Measurements from ENCODE around the gene PGPEP1.
"Not testable (repeated sequence)": the region's sequence is repeated elsewhere in the genome, so short reads cannot be mapped to it uniquely, and the experiment has no call there.

The PGPEP1 gene

GRCh38 chr19:18342090-18342632 lies 1.8 kb downstream of the PGPEP1 start:
- Histone ChIP-seq H3K4me1 (peaks cover 32% of the 10 kb centered on the region), H3K27me3 (no peaks in the 10 kb centered on the region), H3K36me3 (no peaks in the 10 kb centered on the region; the same call in 1 of the 2 replicates), H3K4me3 (no peak overlapping the region), H3K9ac (no peak overlapping the region), H3K4me2 (0 out of 2 replicates have a peak overlapping the region, but pooled peaks have one; percentile 97), H3K9me3 (no peaks in the 10 kb centered on the region), H3K27ac (no peak overlapping the region), H4K20me1 (no peaks in the 10 kb centered on the region)
- TF ChIP-seq Cebpa-rat (IDR thresholded peaks at IDR 0.05), result no peak

DNA sequence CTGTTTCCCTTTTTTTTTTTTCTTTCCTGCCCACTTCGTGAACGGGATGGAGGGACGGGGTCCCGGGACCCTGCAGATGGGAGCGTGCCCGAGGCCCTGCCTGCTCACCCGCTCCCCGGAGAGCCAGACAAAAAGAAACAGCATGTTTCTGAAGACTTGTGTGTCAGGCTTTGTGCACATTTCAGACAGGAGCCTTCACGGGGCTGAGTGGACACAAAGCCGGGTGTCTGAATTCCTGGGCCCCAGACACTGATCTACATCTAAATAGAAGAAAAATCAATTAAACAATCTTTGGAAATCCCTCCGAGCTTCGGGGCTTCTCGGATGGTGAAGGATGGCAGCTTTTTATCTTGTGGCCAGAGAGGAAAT lies 4.2 kb downstream of the PGPEP1 start:
- H3K4me2 ChIP-seq, result no peak overlapping the region
- TF ChIP-seq Cebpa-rat (IDR thresholded peaks at IDR 0.05), result no peak
- H3K9me3 ChIP-seq, result no peaks in the 10 kb centered on the region
- H3K27me3 ChIP-seq, result no peaks in the 10 kb centered on the region
- no peaks in the 10 kb centered on the region; the same call in 1 of the 2 replicates for H3K36me3 ChIP-seq
- no peak overlapping the region for H3K4me3 ChIP-seq
- H4K20me1 ChIP-seq, result no peaks in the 10 kb centered on the region
- no peak overlapping the region for H3K27ac ChIP-seq
- peaks cover 32% of the 10 kb centered on the region for H3K4me1 ChIP-seq
- no peak overlapping the region; the same call in 1 of the 2 replicates for H3K9ac ChIP-seq

- no peak overlapping the region; the same call in 1 of the 2 replicates for H3K9ac ChIP-seq
- H3K27ac ChIP-seq, result no peak overlapping the region
- peaks cover 2% of the 10 kb centered on the region; the same call in 1 of the 2 replicates for H3K36me3 ChIP-seq
- peaks cover 25% of the 10 kb centered on the region for H3K4me1 ChIP-seq
- no peak for TF ChIP-seq Cebpa-rat (IDR thresholded peaks at IDR 0.05)
- H3K27me3 ChIP-seq, result no peaks in the 10 kb centered on the region
- H3K4me2 ChIP-seq, result no peak overlapping the region
- H3K4me3 ChIP-seq, result no peak overlapping the region
- H3K9me3 ChIP-seq, result no peaks in the 10 kb centered on the region
- H4K20me1 ChIP-seq, result no peaks in the 10 kb centered on the region
Observed at GRCh38 chr19:18345296-18345695, 4.9 kb downstream of the PGPEP1 start.

- peak overlapping the region; percentile 44 for H3K4me2 ChIP-seq
Observed at GRCh38 chr19:18346091-18346490, 5.7 kb downstream of the PGPEP1 start.

GRCh38 chr19:18348171-18348570 lies 7.8 kb downstream of the PGPEP1 start:
- Histone ChIP-seq H4K20me1 (no peaks in the 10 kb centered on the region), H3K36me3 (peaks cover 6% of the 10 kb centered on the region; the same call in 1 of the 2 replicates), H3K9ac (no peak overlapping the region), H3K9me3 (no peaks in the 10 kb centered on the region), H3K27me3 (no peaks in the 10 kb centered on the region), H3K4me3 (no peak overlapping the region), H3K4me1 (peaks cover 8% of the 10 kb centered on the region), H3K27ac (no peak overlapping the region), H3K4me2 (no peak overlapping the region)
- TF ChIP-seq Cebpa-rat (IDR thresholded peaks at IDR 0.05), result no peak

More at GRCh38 chr19:18346091-18346490, 5.7 kb downstream of the PGPEP1 start:
- TF ChIP-seq Cebpa-rat (IDR thresholded peaks at IDR 0.05), result no peak
- no peak overlapping the region for H3K9ac ChIP-seq
- peaks cover 21% of the 10 kb centered on the region for H3K4me1 ChIP-seq
- H3K36me3 ChIP-seq, result peaks cover 6% of the 10 kb centered on the region; the same call in 1 of the 2 replicates
- H3K27me3 ChIP-seq, result no peaks in the 10 kb centered on the region
- H4K20me1 ChIP-seq, result no peaks in the 10 kb centered on the region
- H3K9me3 ChIP-seq, result no peaks in the 10 kb centered on the region
- no peak overlapping the region for H3K27ac ChIP-seq
- H3K4me3 ChIP-seq, result no peak overlapping the region

- not testable (repeated sequence) for H4K20me1 ChIP-seq, H3K9ac ChIP-seq, H3K9me3 ChIP-seq, H3K4me3 ChIP-seq, H3K36me3 ChIP-seq, H3K4me2 ChIP-seq, H3K27me3 ChIP-seq, H3K27ac ChIP-seq, H3K4me1 ChIP-seq
Observed at GRCh38 chr19:18348818-18349339, 8.5 kb downstream of the PGPEP1 start.

DNA sequence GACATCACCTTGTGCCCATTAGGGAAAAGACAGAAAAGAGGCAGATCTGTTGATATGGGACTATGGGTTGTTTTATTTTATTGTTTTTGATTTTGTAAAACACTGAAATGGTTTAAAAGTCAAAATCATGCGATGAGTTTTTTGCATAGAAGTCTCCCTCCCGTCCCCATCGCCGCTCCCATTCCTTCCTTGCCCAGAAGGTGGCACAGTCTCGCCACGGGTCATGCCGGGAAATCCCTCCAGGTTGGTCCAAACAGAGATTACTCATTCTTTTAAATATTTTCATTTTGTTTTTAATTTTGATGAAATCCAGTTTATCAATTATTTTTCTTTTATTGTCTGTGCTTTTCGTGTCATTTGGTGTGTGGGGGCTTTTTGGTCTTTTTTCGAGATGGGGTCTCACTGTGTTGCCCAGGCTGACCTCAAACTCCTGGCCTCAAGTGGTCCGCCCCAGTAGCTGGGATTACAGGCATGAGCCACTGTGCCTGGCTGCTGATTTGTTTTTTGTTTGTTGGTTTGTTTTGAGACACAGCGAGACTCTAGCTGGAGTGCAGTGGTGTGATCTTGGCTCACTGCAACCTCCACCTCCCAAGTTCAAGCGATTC lies 9.2 kb downstream of the PGPEP1 start:
- H3K9ac ChIP-seq, result no peak overlapping the region
- no peak overlapping the region for H3K4me2 ChIP-seq
- H3K9me3 ChIP-seq, result no peaks in the 10 kb centered on the region
- peaks cover 6% of the 10 kb centered on the region; the same call in 1 of the 2 replicates for H3K36me3 ChIP-seq
- no peaks in the 10 kb centered on the region for H4K20me1 ChIP-seq
- no peak overlapping the region for H3K27ac ChIP-seq
- peaks cover 8% of the 10 kb centered on the region for H3K4me1 ChIP-seq
- H3K27me3 ChIP-seq, result no peaks in the 10 kb centered on the region
- no peak for TF ChIP-seq Cebpa-rat (IDR thresholded peaks at IDR 0.05)
- H3K4me3 ChIP-seq, result no peak overlapping the region

GRCh38 chr19:18350490-18350889 lies 10.1 kb downstream of the PGPEP1 start:
- H4K20me1 ChIP-seq, result no peaks in the 10 kb centered on the region
- H3K4me3 ChIP-seq, result no peak overlapping the region
- peaks cover 8% of the 10 kb centered on the region for H3K4me1 ChIP-seq
- H3K4me2 ChIP-seq, result no peak overlapping the region
- H3K9ac ChIP-seq, result no peak overlapping the region
- H3K27me3 ChIP-seq, result no peaks in the 10 kb centered on the region
- H3K36me3 ChIP-seq, result peaks cover 6% of the 10 kb centered on the region; the same call in 1 of the 2 replicates
- TF ChIP-seq Cebpa-rat (IDR thresholded peaks at IDR 0.05), result no peak
- no peaks in the 10 kb centered on the region for H3K9me3 ChIP-seq
- no peak overlapping the region for H3K27ac ChIP-seq

DNA sequence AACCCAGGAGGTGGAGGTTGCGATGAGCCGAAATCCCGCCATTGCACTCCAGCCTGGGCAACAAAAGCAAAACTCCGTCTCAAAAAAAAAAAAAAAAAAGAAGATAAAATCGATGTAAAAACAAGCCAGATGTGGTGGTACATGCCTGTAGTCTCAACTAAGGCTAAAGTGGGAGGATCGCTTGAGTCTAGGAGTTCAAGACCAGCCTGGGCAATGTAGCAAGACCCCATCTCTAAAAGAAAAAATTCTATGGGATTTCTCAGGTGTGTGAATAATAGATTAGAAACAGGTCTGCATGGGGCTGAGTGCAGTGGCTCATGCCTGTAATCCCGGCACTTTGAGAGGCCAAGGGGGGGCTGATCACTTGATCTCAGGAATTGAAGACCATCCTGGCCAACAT lies 11.1 kb downstream of the PGPEP1 start:
- Histone ChIP-seq H3K9me3 (no peaks in the 10 kb centered on the region), H3K9ac (no peak overlapping the region), H3K27me3 (no peaks in the 10 kb centered on the region), H3K27ac (no peak overlapping the region), H3K36me3 (peaks cover 15% of the 10 kb centered on the region), H3K4me2 (no peak overlapping the region), H3K4me3 (no peak overlapping the region), H3K4me1 (no peaks in the 10 kb centered on the region), H4K20me1 (no peaks in the 10 kb centered on the region)
- no peak for TF ChIP-seq Cebpa-rat (IDR thresholded peaks at IDR 0.05)

DNA sequence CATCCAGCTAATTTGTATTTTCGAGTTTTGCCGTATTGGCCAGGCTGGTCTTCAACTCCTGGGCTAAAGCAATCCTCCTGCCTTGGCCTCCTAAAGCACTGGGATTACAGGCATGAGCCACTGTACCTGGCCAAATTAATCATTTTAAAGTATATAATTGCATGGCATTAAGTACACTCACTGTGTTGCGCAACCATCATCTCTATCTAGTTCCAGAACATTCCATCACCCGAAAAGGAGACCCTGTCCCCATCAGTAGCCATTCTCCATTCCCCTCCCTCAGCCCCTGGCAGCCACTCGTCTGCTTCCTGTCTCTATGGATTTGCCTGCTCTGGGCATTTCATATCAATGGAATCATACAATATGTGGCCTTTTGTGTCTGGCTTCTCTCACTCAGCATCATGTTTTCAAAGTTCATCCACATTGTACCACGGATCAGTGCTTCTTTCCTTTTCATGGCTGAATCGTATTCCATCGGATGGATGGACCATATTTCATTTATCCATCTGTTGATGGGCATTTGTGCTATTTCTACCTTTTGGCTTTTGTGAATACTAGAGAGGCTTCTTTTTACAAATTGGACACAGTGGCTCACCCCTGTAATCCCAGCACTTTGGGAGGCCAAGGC lies 13.1 kb downstream of the PGPEP1 start:
- Histone ChIP-seq H3K9ac (no peak overlapping the region), H3K27ac (no peak overlapping the region), H4K20me1 (no peaks in the 10 kb centered on the region), H3K4me3 (no peak overlapping the region), H3K9me3 (peaks cover 9% of the 10 kb centered on the region), H3K27me3 (no peaks in the 10 kb centered on the region), H3K36me3 (peaks cover 35% of the 10 kb centered on the region), H3K4me2 (no peak overlapping the region), H3K4me1 (no peaks in the 10 kb centered on the region)
- TF ChIP-seq Cebpa-rat (IDR thresholded peaks at IDR 0.05), result peak; percentile 85

GRCh38 chr19:18354743-18355142 lies 14.3 kb downstream of the PGPEP1 start:
- not testable (repeated sequence) for H3K9ac ChIP-seq, H3K27ac ChIP-seq, H4K20me1 ChIP-seq, H3K4me1 ChIP-seq, H3K27me3 ChIP-seq, H3K9me3 ChIP-seq, H3K4me2 ChIP-seq, H3K4me3 ChIP-seq
- H3K36me3 ChIP-seq, result peaks cover 46% of the 10 kb centered on the region
